GM19239 (cell line): ENCODE measurements around the gene TSPO2.

ENCODE experiments used
- DNase-seq: peaks from one replicate; pipeline ENCODE4 v3.0.0; 2011; ENCODE audit warnings: low spot score; ENCODE audit not compliant: insufficient read length
- FAIRE-seq: peaks from 2 replicates; lab custom pipeline; 2011; peaks lifted over from hg19 to GRCh38; lab: Jason Lieb, UNC

Gene TSPO2

GRCh38 chr6:41073203-41073967 is 31.1 kb downstream of the TSPO2 start:
- FAIRE-seq (peak; percentile 88), DNase-seq (peak; percentile 37)

GRCh38 chr6:41073968-41074691 is 31.9 kb downstream of the TSPO2 start:
- DNase-seq (no peak), FAIRE-seq (no peak)

GRCh38 chr6:41074692-41075436 is 32.6 kb downstream of the TSPO2 start:
- no peak for DNase-seq
- no peak for FAIRE-seq

- no peak for DNase-seq
- FAIRE-seq, result peak; percentile 58
Measured at GRCh38 chr6:41075651-41076626, 33.7 kb downstream of the TSPO2 start.

GRCh38 chr6:41077536-41077935 is 35.3 kb downstream of the TSPO2 start:
- DNase-seq (no peak), FAIRE-seq (no peak)

GRCh38 chr6:41078101-41078500 is 35.8 kb downstream of the TSPO2 start:
- no peak for FAIRE-seq

GRCh38 chr6:41079080-41079479 is 36.8 kb downstream of the TSPO2 start:
- FAIRE-seq (no peak), DNase-seq (no peak)

More at GRCh38 chr6:41078101-41078500, 35.8 kb downstream of the TSPO2 start:
- DNase-seq, result no peak

GRCh38 chr6:41080621-41081020 is 38.4 kb downstream of the TSPO2 start:
- no peak for FAIRE-seq

GRCh38 chr6:41083072-41083471 is 40.8 kb downstream of the TSPO2 start:
- FAIRE-seq (no peak), DNase-seq (no peak)

More at GRCh38 chr6:41080621-41081020, 38.4 kb downstream of the TSPO2 start:
- DNase-seq, result no peak

- DNase-seq, result no peak
Measured at GRCh38 chr6:41085182-41085581, 42.9 kb downstream of the TSPO2 start.

GRCh38 chr6:41088451-41088850 is 46.2 kb downstream of the TSPO2 start:
- FAIRE-seq, result no peak
- DNase-seq, result no peak

More at GRCh38 chr6:41085182-41085581, 42.9 kb downstream of the TSPO2 start:
- no peak for FAIRE-seq

GRCh38 chr6:41090841-41091761 is 48.8 kb downstream of the TSPO2 start:
- DNase-seq (no peak), FAIRE-seq (no peak)

- DNase-seq, result no peak
- FAIRE-seq, result no peak
Measured at GRCh38 chr6:41092421-41093140, 50.3 kb downstream of the TSPO2 start.

- FAIRE-seq (no peak), DNase-seq (no peak)
Measured at GRCh38 chr6:41093729-41094128, 51.5 kb downstream of the TSPO2 start.
